GM19351 (cell line): ENCODE results near the gene LIFR.
A peak's percentile ranks its signal among the peaks of the same experiment; 100 is the strongest.
"Not testable (repeated sequence)": the region's sequence is repeated elsewhere in the genome, so short reads cannot be mapped to it uniquely, and the experiment has no call there.

Experiments used
- ATAC-seq: cut with Tn5 transposase; IDR thresholded peaks from one replicate; pipeline ENCODE4 v1.9.1; 2021; ENCODE audit warnings: mild to moderate bottlenecking, moderate library complexity; ENCODE audit not compliant: unreplicated experiment

The LIFR gene, protein sequence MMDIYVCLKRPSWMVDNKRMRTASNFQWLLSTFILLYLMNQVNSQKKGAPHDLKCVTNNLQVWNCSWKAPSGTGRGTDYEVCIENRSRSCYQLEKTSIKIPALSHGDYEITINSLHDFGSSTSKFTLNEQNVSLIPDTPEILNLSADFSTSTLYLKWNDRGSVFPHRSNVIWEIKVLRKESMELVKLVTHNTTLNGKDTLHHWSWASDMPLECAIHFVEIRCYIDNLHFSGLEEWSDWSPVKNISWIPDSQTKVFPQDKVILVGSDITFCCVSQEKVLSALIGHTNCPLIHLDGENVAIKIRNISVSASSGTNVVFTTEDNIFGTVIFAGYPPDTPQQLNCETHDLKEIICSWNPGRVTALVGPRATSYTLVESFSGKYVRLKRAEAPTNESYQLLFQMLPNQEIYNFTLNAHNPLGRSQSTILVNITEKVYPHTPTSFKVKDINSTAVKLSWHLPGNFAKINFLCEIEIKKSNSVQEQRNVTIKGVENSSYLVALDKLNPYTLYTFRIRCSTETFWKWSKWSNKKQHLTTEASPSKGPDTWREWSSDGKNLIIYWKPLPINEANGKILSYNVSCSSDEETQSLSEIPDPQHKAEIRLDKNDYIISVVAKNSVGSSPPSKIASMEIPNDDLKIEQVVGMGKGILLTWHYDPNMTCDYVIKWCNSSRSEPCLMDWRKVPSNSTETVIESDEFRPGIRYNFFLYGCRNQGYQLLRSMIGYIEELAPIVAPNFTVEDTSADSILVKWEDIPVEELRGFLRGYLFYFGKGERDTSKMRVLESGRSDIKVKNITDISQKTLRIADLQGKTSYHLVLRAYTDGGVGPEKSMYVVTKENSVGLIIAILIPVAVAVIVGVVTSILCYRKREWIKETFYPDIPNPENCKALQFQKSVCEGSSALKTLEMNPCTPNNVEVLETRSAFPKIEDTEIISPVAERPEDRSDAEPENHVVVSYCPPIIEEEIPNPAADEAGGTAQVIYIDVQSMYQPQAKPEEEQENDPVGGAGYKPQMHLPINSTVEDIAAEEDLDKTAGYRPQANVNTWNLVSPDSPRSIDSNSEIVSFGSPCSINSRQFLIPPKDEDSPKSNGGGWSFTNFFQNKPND

DNA sequence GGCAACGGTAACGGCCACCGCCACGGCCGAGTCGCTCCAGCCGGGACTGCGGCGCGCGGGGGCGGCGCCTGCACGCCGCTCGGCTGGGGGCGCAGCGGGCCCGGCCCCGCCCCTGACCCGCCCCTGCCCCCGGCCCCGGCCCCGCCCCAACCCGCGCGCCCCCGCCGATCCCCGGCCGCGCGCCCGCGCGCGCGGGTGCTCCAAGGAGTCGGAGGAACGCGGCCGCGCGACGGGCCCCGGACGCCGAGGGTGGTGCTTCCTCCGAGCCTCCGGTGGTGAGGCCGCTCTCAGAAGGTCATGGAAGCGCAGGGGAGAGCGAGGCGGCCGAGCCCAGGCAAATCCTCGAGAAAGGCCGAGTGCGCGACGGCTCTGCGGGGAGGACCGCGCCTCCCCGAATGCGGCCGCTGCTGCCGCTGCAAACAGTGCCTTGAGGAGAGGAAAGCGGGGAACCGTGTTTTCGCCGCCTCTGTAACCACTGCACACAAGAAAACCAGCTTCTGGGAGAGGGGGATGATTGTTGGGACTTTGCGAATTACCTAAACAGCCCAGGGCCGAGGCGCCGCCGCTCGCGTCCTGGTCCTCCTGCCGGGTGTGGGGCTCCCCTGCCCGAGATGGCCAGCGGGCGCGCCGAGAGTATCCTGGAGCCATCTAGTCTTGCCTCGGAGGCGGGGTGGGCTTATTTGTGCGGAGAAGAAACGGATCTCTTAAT, at the start of gene LIFR:
Gene LIFR (minus strand): TSS at position 48 of the 709 bp plus-strand sequence. CDS start 25,999 bp downstream, outside the sequence.
- peak; percentile 68 for ATAC-seq

DNA sequence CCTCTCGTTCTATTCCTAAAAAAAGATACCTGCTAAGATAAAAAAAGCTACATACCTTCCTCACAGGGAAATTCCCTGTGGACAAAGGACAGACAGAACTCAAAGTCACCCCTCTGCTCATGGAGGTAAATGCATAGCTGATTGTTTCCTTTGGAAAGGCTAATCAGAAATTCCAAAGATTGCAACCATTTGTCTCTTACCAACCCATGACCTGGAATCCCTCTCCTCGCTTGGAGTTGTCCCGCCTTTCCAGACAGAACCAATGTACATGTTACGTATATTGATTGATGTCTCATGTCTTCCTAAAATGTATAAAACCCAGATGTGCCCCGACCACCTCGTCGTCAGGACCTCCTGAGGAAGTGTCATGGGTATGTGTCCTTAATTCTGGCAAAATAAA, 49.2 kb upstream of the LIFR start:
- ATAC-seq, result no peak

DNA sequence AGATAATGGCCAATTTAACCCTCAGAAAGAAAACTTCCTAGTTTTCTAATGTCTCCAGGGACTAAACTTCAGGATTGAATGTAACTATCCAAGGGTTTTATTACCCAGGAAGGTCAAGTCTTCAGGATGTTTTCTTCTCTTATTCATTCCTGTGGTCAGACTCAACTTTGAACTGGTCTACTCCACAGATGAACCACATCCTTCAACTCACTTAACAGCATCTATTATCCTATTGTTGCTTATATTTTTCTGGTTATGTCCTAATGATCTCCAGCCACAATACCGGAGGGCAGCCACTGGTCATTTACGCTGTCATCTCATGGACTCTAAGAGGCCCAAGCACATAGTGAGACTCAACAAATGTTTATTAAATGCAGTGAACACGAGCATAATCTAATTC, 47.2 kb upstream of the LIFR start:
- ATAC-seq, result no peak

DNA sequence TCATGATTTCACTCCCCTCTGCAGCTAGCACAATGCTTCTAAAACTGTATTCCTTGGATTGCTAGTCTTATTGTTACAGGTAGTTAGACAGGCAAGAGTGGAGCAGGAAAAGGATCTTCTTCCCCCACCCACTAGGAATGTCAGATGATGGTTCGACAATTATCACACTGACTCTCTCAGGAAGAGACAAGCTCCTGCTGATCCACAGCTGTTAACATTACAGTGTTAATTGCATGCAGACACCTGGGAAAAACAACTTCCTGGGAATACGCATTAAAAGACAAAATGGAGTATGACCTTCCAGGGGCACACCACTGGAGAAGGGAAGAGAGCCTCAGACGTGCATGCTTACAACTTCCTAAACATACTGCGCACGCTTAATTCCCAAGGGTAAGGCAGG, 46.2 kb upstream of the LIFR start:
- no peak for ATAC-seq

DNA sequence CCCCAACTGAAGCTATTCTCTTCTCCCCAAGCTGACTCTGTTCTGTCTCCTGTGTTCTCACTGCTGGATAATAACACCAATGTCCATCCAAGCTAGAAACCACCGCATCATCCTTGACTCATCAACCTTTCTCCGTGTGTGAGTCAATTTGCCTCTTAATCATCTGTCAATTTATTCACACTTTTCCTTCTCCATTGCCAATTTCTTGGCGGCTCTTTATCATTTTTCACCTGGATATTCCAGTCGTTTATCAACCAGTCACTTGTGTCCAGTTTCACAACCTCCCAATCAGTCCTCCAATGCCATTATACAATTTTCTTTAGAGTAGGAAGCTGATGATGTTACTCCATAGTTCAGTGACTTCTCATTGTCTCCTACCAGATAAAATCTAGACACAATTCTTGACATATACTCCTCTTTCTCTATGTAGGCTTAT, 45.4 kb upstream of the LIFR start:
- ATAC-seq, result no peak

DNA sequence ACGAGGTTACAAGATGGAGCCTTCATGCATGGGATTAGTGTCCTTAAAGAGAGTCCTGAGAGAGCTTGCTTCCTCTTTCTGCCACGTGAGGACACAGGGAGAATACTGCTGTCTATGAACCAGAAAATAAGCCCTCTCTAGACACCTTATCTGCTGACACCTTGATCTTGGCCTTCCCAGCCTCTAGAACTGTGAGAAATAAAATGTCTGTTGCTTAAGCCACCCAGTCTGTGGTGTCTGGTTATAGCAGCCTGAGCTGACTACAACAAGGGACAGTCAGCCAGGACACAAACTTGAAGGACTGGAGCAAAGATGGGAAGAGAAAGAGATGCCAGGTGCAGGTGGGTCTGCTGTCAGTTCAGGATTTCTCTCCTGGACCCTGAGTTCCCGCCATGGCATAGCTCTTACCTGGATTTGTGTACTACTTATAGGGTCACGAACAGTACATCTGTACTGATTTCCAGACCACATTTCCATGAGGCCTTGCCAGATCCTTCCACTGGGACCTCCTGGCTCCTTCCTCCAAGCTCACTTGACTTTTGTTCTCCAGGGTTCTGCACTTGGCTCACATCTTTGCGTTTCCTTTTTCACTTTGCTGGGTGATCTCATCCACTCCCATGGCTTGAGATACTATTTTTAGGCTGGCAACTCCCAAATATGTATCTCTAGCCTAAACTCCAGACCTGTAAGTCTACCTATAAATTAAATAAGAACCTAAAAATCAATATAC, 44.9 kb upstream of the LIFR start:
- ATAC-seq, result no peak

DNA sequence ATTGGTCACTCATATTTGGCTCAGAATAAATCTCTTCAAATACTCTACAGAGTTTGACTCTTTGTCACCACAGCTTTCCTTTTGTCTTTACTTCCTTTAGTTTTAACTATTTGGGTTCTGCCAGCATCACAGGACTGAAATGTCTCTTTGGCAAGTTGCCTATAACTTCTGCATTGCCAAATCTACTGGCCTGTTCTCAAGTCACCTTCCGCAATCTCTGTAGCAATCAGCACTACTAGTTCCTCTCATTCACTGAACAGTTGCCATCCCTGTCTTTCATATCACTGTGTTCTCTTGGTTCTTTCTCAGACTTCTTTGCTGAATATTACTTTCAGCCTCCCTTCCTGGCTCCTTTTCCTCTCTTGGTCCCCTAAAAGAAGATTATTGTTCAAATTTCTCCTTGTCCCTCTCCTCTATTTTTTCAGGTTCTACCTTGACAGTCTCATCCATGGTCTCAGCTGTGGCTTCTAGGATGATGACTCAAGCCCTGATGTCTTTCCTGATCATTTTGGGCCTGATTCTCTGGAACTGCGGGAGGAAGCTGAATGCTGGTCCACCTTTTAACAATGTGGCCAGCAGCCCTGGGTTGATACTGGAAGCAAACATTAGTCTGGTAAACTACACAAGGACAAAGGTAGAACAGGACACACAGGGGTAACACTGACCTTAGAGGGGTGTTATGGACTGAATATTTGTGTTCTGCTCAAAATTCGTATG, 44.0 kb upstream of the LIFR start:
- ATAC-seq, result no peak

DNA sequence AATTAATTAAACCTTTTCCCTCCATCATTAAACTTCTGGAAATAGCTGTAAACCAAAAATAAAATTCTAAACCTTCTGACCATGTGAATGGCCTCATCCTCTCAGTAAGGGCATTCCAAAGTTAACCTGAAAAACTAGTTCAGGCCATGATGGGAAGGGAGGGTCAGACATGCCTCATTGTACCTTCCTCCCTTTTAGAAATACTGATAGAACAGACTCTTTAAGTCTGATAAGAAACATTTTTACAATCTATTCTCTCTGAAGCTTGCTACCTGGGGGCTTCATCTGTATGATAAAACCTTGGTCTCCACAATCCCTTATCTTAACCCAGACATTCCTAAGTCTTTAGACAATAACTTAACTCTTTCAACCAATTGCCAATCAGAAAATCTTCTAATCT, 43.3 kb upstream of the LIFR start:
- not testable (repeated sequence) for ATAC-seq

DNA sequence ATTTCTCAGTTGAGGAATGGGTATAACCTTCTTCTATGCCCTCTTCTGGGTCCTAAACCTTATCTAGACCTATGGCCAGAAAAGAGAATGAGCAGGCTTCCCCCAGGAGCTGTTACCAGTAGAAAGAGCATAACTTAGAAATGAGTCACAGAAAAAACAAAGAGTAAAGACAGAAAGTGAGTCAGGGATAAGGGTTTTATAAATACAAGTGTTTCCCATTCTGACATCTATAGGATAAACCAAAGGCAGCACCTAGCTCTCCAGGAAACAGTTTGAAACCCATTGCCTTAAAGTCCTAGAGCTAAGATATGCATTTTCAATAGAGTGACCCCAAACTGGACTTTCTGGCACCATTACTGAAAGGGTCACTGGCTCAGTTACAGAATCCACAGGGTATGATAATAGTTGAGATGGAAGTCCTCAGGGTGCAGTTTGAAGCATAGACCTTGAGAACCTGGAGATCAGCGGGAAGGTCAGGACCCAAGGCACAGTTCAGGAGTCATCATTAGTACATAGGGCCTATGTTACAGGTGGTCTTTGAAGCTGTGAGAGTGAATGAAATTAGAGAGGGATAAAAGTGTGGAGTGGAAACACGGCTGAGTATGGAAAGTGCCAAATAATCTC, 42.7 kb upstream of the LIFR start:
- ATAC-seq, result no peak

DNA sequence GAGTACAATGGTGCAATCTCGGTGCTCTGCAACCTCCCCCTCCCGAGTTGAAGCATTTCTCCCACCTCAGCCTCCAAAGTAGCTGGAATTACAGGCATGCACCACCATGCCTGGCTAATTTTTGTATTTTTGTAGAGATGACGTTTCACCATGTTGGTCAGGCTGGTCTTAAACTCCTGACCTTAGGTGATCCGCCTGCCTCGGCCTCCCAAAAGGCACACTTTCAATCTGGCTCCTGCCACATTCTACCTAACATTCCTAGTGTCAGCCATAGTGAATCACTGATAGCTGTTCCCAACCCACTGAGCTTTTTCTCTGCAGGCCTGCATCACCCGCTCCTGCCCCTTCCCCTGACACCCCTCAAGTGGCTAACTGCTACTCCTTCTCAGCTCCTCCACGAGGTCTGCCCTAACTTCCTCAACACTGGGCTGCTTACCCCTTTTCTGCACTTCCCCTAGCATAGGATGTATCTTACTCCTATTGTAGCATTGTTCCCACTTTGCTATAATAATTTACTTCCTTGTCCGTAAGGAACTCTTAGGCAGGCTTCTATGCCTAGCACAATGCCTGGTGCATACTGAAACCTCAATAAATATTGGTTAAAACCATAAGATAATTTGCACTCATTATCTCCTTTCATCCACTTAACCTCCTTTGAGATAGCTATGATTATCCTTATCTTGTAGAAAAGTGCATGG, 42.0 kb upstream of the LIFR start:
- no peak for ATAC-seq

DNA sequence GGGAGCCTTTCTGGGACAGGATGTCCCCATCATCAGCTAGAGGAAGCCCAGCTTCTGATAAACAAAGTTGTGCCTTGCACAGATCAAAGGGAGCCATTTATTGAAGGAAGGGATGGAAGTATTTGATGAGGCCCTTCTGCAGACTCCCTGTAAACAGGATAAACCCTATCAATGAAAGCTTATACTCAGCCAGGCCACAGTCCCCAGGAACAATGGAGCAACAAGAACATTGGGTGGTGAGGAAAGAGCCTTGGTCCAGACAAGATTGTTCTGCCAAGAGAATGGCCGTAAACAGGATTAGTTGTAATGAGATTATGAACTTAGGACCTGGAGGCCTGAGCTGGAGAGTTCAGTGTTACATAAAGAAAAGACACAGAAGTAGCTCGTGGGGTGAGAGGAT, 40.5 kb upstream of the LIFR start:
- ATAC-seq, result no peak

DNA sequence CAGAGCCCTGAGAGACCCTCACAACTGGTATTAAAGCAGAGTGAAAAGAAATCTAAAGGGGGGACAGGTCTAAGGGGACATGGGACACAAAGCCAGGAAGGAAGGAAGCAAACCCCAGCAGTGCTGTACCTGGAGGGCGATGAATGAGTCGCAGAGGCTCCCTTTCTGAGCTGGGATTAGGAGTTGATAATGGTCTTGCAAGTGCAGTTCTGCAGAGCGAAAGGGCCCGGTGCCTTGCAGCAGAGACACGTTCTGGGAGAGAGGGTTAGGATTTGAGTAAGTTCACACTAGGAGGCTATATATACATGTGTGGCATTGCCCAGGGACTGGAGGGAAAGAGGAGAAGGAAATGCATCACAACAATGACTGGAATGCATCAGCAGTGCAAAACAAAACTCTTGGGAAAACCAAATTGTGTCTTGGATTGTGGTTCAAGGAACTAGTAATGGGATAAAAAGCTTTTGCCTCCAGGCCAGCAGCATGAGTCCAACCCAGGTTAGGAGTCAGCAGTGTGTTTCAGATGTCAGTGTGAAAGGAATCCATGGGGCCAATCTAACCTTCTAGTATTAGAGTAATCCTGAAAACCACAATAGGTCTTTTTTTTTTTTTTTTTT, 38.8 kb upstream of the LIFR start:
- ATAC-seq, result no peak

DNA sequence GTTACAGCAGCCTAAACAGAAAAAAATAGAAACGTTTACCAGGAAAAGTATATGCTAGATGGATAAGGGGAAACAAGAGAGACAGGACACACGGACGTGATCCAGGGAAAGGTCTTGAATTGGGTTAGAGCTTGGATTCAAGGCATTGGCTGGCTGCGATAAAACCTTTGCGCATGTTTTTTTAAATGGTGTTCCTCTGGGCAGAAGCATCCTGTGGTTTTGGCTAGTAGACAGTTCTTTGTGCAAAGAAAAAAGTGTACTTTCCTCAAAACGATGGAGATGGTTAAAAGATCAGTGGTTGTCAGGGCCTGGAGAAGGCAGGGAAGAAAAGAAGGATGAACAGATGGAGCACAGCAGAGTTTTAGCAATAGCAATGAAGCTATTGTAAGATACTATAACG, 37.5 kb upstream of the LIFR start:
- no peak for ATAC-seq

DNA sequence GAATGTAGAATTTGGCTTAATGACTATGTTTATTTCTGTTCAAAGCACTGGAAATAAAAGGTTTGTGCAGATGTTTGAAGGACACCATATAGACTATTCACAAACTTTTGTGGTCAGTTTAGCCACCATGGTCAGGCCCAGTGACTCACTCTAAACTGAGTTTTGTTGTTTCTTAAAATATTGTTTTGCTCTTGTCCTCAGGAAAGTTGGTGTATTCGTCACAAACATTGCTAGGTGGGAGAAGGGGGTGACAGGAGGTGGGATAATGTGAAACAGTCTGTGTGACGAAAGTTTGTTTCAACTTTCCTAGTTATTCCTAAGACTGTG, 35.0 kb upstream of the LIFR start:
- ATAC-seq, result no peak

DNA sequence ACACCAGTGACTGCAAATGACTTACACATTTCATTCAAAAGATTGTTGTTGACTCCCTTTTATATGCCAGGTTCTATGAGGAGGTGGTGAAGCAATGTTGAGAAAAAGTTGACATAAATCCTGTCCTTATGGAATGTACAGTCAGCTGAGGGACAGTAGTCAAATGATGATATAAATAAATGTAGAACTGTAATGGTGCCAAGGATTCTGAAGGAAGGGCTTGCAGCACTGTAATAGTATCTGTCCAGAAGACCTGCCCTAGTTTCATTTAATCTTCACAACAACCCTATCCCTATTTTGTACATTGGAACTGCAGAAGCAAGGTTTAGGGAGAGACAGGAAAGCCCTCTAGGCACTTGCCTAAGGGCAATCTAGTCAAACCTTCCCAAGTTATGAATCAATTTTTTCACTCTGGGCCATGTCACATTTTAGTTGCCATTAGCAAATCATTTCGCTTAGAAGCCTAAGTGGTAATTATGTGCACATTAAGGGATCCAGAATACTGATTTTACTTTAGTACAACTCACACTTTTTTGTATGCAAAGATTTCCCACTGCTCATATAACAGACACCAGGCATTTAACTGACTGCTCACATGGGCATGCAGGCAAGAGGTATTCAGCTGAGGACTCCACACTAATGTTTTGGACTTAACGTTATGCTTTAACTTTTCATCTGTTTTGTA, 34.5 kb upstream of the LIFR start:
- ATAC-seq, result no peak

DNA sequence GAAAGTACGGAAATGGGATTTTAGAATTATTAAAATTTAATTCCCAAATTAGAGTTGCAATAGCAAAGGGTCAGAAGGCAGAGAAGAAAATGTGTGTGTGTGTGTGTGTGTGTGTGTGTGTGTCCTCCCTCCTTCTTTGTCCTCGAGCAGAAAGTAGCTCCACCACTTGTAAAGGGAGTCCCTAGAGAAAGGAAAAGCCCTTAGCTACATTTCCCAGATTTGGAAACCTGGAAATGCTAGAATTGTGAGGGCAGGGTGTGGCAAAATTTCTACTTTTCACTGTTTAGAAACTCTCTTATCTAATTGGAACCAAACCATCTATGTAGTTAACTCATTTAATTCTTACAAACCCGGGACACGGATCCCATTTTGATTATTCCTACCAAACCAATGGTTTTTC, 33.2 kb upstream of the LIFR start:
- ATAC-seq, result no peak

DNA sequence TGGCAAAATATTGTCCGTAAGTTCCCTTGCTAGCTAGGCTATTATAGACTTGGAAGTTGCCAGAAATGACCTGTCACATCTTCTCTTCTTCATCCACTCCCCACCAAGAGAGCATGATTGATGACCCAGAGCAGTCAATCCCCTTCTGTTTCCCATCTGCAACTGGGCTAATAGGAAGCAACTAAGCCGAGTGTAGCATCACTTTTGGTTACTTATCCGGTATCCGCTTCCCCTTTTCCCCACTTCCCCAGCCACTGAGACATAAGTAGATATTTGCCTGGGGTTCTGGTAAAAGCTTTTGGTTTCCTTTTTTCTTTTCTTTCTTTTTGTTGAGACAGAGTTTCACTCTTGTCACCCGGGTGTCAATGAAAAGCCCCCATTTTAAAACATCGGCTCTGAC, 29.4 kb upstream of the LIFR start:
- ATAC-seq, result no peak

DNA sequence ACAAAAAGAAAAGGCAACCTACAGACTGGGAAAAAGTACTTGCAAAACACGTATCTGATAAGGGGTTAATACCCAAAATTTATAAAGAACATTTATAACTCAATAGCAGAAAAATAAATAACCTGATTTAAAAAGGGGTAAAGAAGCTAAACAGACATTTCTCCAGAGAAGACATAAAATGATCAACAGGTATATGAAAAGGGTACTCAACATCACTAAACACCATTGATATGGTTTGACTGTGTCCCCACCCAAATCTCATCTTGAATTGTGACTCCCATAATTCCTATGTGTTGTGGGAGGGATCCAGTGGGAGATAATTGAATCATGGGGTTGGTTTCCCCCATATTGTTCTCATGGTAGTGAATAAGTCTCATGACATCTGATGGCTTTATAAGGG, 27.1 kb upstream of the LIFR start:
- ATAC-seq, result no peak
